ENCODE measurements around the gene USP31. TPM values are rescaled to one million over a fixed set of nuclear protein-coding genes. Genes with fewer than 3 reads are reported as not detected.

USP31 gene
- total RNA-seq, 1 experiment from 2014 or later, result 6.7 TPM

DNA sequence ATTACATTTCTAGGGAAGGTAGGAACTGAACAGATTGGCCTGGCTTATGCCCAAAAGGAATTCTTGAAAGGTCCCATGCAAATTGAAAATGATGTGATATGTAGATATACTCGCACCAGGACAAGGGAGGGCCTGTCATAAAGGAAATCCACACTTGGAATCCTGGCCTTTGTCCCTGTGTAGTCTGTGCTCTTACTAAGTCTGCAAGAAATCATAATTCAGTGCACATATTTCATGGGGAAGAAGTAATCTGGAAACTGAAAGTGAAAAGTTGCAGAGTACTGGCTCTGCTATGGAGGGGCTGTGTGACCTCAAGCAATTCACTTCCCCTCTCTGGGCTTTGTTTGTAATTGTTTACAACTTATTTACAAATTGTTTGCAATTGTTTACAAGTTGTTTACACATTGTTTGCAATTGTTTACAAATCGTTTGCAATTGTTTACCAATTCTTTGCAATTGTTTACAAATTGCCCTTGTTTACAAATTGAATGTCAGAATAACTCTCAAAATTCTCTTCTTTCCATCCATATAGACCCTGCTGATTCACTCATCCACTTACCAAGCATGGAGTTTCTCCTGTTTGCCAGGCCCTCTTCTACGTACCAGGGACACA is 46.2 kb upstream of the USP31 start:
- Histone ChIP-seq H3K9me2 (replicated peaks; ENCODE audit: low read length) (no peaks in the 10 kb centered on the region), H3K79me2 (ENCODE audit: low read length) (no peaks in the 10 kb centered on the region), H2AFZ (ENCODE audit: low read length) (no peak overlapping the region), H3K9ac (ENCODE audit: low read length) (no peak overlapping the region), H3K27ac (ENCODE audit: low read length) (no peak overlapping the region), H3K9me3 (ENCODE audit: low read length) (no peaks in the 10 kb centered on the region), H3K4me3 (ENCODE audit: low read length) (no peak overlapping the region), H3F3A (ENCODE audit: low read length, unreplicated experiment) (no peaks in the 10 kb centered on the region), H3K36me3 (ENCODE audit: low read depth, low read length) (no peaks in the 10 kb centered on the region), H3K4me1 (ENCODE audit: insufficient read depth, low read length) (no peaks in the 10 kb centered on the region), H4K20me1 (ENCODE audit: low read length) (no peaks in the 10 kb centered on the region), H3K4me2 (ENCODE audit: low read length) (no peak overlapping the region), H3K27me3 (ENCODE audit: low read length) (no peaks in the 10 kb centered on the region)
- ATAC-seq (no peak), DNase-seq (no peak)
- no peak for TF ChIP-seq EZH2 (IDR thresholded peaks at IDR 0.05; ENCODE audit: low read length, unreplicated experiment)
- TF ChIP-seq, protein P1, sequence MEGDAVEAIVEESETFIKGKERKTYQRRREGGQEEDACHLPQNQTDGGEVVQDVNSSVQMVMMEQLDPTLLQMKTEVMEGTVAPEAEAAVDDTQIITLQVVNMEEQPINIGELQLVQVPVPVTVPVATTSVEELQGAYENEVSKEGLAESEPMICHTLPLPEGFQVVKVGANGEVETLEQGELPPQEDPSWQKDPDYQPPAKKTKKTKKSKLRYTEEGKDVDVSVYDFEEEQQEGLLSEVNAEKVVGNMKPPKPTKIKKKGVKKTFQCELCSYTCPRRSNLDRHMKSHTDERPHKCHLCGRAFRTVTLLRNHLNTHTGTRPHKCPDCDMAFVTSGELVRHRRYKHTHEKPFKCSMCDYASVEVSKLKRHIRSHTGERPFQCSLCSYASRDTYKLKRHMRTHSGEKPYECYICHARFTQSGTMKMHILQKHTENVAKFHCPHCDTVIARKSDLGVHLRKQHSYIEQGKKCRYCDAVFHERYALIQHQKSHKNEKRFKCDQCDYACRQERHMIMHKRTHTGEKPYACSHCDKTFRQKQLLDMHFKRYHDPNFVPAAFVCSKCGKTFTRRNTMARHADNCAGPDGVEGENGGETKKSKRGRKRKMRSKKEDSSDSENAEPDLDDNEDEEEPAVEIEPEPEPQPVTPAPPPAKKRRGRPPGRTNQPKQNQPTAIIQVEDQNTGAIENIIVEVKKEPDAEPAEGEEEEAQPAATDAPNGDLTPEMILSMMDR (conservative IDR thresholded peaks at IDR 0.05; ENCODE audit: low read depth, low read length), result no peak
- no peak for TF ChIP-seq EZH2phosphoT487 (IDR thresholded peaks at IDR 0.05; ENCODE audit: borderline replicate concordance, low read length)
- POLR2A ChIA-PET (ENCODE audit: unreplicated experiment), result no interaction called here
- BruUV-seq (replicated peaks), result no TSS peak
- intact Hi-C loops (cut with micrococcal nuclease), result no loop called here
- CTCF ChIA-PET, result no interaction called here

DNA sequence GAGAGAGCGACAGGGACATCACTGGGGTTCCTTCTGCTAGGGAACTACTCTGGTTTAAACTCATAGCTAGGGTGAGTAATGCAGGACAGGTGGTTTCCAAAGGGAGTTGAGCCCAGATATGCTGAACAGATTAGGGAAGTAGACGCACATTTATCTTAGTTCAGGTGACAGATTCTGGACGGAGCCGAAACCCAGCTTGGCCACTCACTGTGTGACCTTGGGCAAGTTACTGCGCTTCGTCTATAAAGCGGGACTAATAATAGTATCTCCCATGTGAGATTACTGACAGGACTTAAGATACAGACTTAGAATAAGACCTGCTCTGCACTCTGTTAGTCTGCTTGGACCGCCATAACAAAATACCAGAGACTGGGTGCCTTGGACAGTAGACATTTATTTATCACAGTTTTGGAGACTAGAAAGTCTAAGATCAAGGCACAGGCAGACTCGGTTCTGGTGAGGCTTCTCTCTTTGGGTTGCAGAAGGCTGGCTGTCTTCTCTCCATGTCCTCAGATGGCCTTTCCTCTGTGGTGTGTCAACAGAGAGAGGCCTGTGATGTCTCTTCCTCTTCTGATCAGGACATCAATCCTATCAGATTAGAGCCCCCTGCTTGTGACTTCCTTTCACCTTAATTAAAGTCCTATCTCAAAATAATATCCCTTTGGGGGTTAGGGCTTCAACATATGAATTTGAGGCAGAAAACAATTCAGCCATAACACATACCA is 45.4 kb upstream of the USP31 start:
- H3K4me1 ChIP-seq (ENCODE audit: insufficient read depth, low read length), result no peaks in the 10 kb centered on the region
- H3K27me3 ChIP-seq (ENCODE audit: low read length), result no peaks in the 10 kb centered on the region
- H2AFZ ChIP-seq (ENCODE audit: low read length), result no peak overlapping the region
- no peaks in the 10 kb centered on the region for H3K9me3 ChIP-seq (ENCODE audit: low read length)
- CTCF ChIA-PET, result no interaction called here
- no peaks in the 10 kb centered on the region for H3F3A ChIP-seq (ENCODE audit: low read length, unreplicated experiment)
- BruUV-seq (replicated peaks), result no TSS peak
- H3K9ac ChIP-seq (ENCODE audit: low read length), result no peak overlapping the region
- TF ChIP-seq EZH2 (IDR thresholded peaks at IDR 0.05; ENCODE audit: low read length, unreplicated experiment) (no peak), EZH2phosphoT487 (IDR thresholded peaks at IDR 0.05; ENCODE audit: borderline replicate concordance, low read length) (no peak)
- TF ChIP-seq, protein P1 (conservative IDR thresholded peaks at IDR 0.05; ENCODE audit: low read depth, low read length), result no peak
- no peak overlapping the region for H3K4me2 ChIP-seq (ENCODE audit: low read length)
- H3K27ac ChIP-seq (ENCODE audit: low read length), result no peak overlapping the region
- H3K4me3 ChIP-seq (ENCODE audit: low read length), result no peak overlapping the region
- DNase-seq, result no peak
- H3K36me3 ChIP-seq (ENCODE audit: low read depth, low read length), result no peaks in the 10 kb centered on the region
- H3K9me2 ChIP-seq (replicated peaks; ENCODE audit: low read length), result no peaks in the 10 kb centered on the region
- no peak for ATAC-seq
- POLR2A ChIA-PET (ENCODE audit: unreplicated experiment), result no interaction called here
- no peaks in the 10 kb centered on the region for H4K20me1 ChIP-seq (ENCODE audit: low read length)
- H3K79me2 ChIP-seq (ENCODE audit: low read length), result no peaks in the 10 kb centered on the region
- intact Hi-C loops (cut with micrococcal nuclease), result no loop called here

DNA sequence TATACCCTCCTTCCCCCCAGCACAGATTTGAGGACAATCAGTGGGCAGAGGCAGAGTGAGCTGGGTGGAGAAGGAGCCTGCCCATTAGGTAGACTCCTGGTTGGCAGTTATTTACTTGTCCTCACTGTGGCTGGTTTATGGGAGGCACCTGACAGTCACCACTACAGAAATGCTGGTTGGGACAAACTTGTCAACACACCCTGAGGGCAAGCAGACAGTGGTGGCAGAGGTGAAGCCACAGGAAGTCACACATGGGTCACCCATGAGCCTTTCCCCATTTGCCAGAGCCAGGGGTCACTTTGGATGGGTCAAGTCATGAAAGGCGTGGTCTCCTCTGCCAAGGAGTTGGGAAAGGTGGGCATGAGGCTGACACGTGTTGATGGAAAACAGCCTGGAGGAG is 39.7 kb upstream of the USP31 start:
- no TSS peak for BruUV-seq (replicated peaks)
- H3K9me3 ChIP-seq (ENCODE audit: low read length), result no peaks in the 10 kb centered on the region
- DNase-seq (no peak), ATAC-seq (no peak)
- H3K4me1 ChIP-seq (ENCODE audit: insufficient read depth, low read length), result no peaks in the 10 kb centered on the region
- CTCF ChIA-PET, result no interaction called here
- H3K27ac ChIP-seq (ENCODE audit: low read length), result no peak overlapping the region
- POLR2A ChIA-PET (ENCODE audit: unreplicated experiment), result no interaction called here
- no peak overlapping the region for H2AFZ ChIP-seq (ENCODE audit: low read length)
- TF ChIP-seq, protein P1 (conservative IDR thresholded peaks at IDR 0.05; ENCODE audit: low read depth, low read length), result no peak
- TF ChIP-seq EZH2phosphoT487 (IDR thresholded peaks at IDR 0.05; ENCODE audit: borderline replicate concordance, low read length) (no peak), EZH2 (IDR thresholded peaks at IDR 0.05; ENCODE audit: low read length, unreplicated experiment) (no peak)
- no peaks in the 10 kb centered on the region for H3K36me3 ChIP-seq (ENCODE audit: low read depth, low read length)
- H3K79me2 ChIP-seq (ENCODE audit: low read length), result 0 out of 2 replicates have a peak, but pooled peaks cover under 1% of the 10 kb centered on the region
- no peak overlapping the region for H3K9ac ChIP-seq (ENCODE audit: low read length)
- no peak overlapping the region for H3K4me3 ChIP-seq (ENCODE audit: low read length)
- no peaks in the 10 kb centered on the region for H3K27me3 ChIP-seq (ENCODE audit: low read length)
- intact Hi-C loops (cut with micrococcal nuclease), result loop anchor here (10.0 kb wide), 1 partner anchor 96 kb away; no protein-coding TSS in a partner anchor
- H4K20me1 ChIP-seq (ENCODE audit: low read length), result no peaks in the 10 kb centered on the region
- no peaks in the 10 kb centered on the region for H3F3A ChIP-seq (ENCODE audit: low read length, unreplicated experiment)
- no peak overlapping the region for H3K4me2 ChIP-seq (ENCODE audit: low read length)
- no peaks in the 10 kb centered on the region for H3K9me2 ChIP-seq (replicated peaks; ENCODE audit: low read length)
